Putamen (tissue), 1 donor: ENCODE results near the gene PFKFB2.

Experiments used
- DNase-seq: peaks from one replicate; pipeline ENCODE4 v3.0.0-alpha.2; 2016; ENCODE audit warnings: low spot score

PFKFB2 gene

GRCh38 chr1:207021876-207022596 is 31.0 kb upstream of the PFKFB2 start:
- DNase-seq, result no peak

GRCh38 chr1:207022996-207023679 is 29.9 kb upstream of the PFKFB2 start:
- no peak for DNase-seq

GRCh38 chr1:207024202-207025145 is 28.6 kb upstream of the PFKFB2 start:
- DNase-seq, result no peak

GRCh38 chr1:207025146-207025880 is 27.8 kb upstream of the PFKFB2 start:
- DNase-seq, result no peak

- no peak for DNase-seq
These were observed 27.0 kb upstream of the PFKFB2 start for GRCh38 chr1:207026104-207026534.

GRCh38 chr1:207027206-207027777 is 25.8 kb upstream of the PFKFB2 start:
- no peak for DNase-seq

- no peak for DNase-seq
These were observed 25.2 kb upstream of the PFKFB2 start for GRCh38 chr1:207027921-207028320.

- DNase-seq, result no peak
These were observed 24.0 kb upstream of the PFKFB2 start for GRCh38 chr1:207028884-207029650.

GRCh38 chr1:207029701-207030521 is 23.2 kb upstream of the PFKFB2 start:
- no peak for DNase-seq

GRCh38 chr1:207030522-207031009 is 22.5 kb upstream of the PFKFB2 start:
- DNase-seq, result no peak

GRCh38 chr1:207031016-207031415 is 22.1 kb upstream of the PFKFB2 start:
- DNase-seq, result no peak

- DNase-seq, result no peak
These were observed 21.3 kb upstream of the PFKFB2 start for GRCh38 chr1:207031632-207032264.

GRCh38 chr1:207032528-207033017 is 20.5 kb upstream of the PFKFB2 start, which contains the start of gene C1orf116:
TSS of gene C1orf116 (minus strand) at chr1:207032756. CDS start at chr1:207027598, 5,158 bp downstream.
- DNase-seq, result no peak

- DNase-seq, result no peak
These were observed 19.8 kb upstream of the PFKFB2 start for GRCh38 chr1:207033302-207033701.

- no peak for DNase-seq
These were observed 18.9 kb upstream of the PFKFB2 start for GRCh38 chr1:207034208-207034607.

- no peak for DNase-seq
These were observed 18.1 kb upstream of the PFKFB2 start for GRCh38 chr1:207034998-207035397.

- DNase-seq, result no peak
These were observed 17.1 kb upstream of the PFKFB2 start for GRCh38 chr1:207035877-207036551.

GRCh38 chr1:207036865-207037264 is 16.2 kb upstream of the PFKFB2 start:
- no peak for DNase-seq
